Measurements from ENCODE around the gene ZNF213. TPM values are rescaled to one million over a fixed set of nuclear protein-coding genes. Genes with fewer than 3 reads are reported as not detected.
A peak's percentile ranks its signal among the peaks of the same experiment; 100 is the strongest.

ZNF213 gene
- total RNA-seq, 1 experiment from 2014 or later, result 12.3 TPM

DNA sequence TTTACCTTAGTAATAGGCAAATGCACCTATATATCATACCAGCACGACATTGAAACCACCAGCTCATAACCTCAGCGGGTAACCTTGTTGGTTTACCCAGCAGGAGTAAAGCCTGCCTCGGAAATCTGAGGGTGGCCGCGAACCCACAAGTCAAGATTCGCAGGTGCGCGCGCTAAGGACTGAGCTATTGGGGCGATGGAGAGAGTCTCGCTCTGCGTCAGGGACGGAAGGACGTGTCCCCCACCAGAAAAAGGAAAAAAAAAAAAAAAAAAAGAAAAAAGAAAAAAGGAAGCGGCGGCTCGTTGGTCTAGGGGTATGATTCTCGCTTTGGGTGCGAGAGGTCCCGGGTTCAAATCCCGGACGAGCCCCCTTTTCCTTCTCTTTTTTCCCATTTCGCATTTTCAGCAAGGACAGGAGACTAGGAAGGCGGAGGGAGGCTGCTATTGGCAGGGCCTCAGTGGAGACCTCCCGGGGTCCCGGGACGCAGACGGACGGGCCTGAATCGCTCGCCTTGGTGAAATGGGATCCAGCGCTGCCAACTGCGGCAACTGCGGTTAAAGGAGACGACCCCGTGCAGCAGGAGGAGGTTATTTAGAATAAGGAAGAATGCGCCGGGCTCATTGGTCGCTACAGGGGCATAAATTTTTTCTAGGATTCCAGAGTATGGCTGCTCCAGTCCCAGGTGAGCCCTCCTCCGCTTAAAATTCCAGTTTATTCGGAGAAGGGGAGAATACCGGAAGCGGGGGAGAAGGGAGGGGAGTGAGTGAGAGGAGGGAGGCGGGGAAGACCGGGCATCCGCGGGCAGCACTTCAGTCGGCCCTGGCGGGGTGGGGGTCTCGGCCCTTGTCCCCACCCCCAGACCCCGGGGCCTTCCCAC is 53.2 kb downstream of the ZNF213 start, which contains the start of gene OR1F1:
OR1F1 (plus strand) TSS at position 407 of the 877 bp plus-strand sequence.
- H3K27ac ChIP-seq (ENCODE audit: low read length), result peak within 1 kb of the TSS; percentile 80
- H3K4me3 ChIP-seq (ENCODE audit: low read depth in 2 of 2, low read length in 2 of 2), result peak within 1 kb of the TSS; percentile 77 to 92
- ATAC-seq (peak; percentile 35), DNase-seq (ENCODE audit: low read depth, low spot score) (no peak)
- POLR2A ChIA-PET, result interaction anchor here (0.6 kb wide), 1 partner anchor 161 kb away, joined by 9 read pairs; no protein-coding TSS in a partner anchor
- no peaks in the 10 kb centered on the region for H3K9me3 ChIP-seq (ENCODE audit: control insufficient read depth, insufficient read depth, low read depth, low read length)
- CTCF ChIA-PET, result interaction anchor here (0.5 to 0.6 kb wide), 2 partner anchors 85 to 135 kb away, joined by 4 to 12 read pairs; no protein-coding TSS in a partner anchor
- TF ChIP-seq, protein P1, sequence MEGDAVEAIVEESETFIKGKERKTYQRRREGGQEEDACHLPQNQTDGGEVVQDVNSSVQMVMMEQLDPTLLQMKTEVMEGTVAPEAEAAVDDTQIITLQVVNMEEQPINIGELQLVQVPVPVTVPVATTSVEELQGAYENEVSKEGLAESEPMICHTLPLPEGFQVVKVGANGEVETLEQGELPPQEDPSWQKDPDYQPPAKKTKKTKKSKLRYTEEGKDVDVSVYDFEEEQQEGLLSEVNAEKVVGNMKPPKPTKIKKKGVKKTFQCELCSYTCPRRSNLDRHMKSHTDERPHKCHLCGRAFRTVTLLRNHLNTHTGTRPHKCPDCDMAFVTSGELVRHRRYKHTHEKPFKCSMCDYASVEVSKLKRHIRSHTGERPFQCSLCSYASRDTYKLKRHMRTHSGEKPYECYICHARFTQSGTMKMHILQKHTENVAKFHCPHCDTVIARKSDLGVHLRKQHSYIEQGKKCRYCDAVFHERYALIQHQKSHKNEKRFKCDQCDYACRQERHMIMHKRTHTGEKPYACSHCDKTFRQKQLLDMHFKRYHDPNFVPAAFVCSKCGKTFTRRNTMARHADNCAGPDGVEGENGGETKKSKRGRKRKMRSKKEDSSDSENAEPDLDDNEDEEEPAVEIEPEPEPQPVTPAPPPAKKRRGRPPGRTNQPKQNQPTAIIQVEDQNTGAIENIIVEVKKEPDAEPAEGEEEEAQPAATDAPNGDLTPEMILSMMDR (IDR thresholded peaks at IDR 0.05), result no peak
- TF ChIP-seq TCF7L2 (IDR thresholded peaks at IDR 0.05; ENCODE audit: low read depth, low read length) (peak; percentile 60; the same call in 1 of the 2 replicates), SIN3A (IDR thresholded peaks at IDR 0.05; ENCODE audit: borderline replicate concordance, insufficient read depth, low read depth, low read length) (0 out of 2 replicates have a peak, but pooled peaks have one; percentile 28)
- H3K36me3 ChIP-seq (ENCODE audit: control insufficient read depth, insufficient read depth, low read length), result no peaks in the 10 kb centered on the region
- H3K4me1 ChIP-seq (ENCODE audit: control insufficient read depth, insufficient read depth, low read length), result peaks cover 8% of the 10 kb centered on the region
- intact Hi-C loops (cut with micrococcal nuclease; ENCODE audit: unreplicated experiment), result no loop called here
- in situ Hi-C loops (cut with HindIII; ENCODE audit: low pct_unique_long_range_greater_than_20kb, low sequenced_read_pairs), result no loop called here
- no TSS peak for BruUV-seq (replicated peaks)
- H3K27me3 ChIP-seq (ENCODE audit: control insufficient read depth, insufficient read depth, low read length), result no peaks in the 10 kb centered on the region

DNA sequence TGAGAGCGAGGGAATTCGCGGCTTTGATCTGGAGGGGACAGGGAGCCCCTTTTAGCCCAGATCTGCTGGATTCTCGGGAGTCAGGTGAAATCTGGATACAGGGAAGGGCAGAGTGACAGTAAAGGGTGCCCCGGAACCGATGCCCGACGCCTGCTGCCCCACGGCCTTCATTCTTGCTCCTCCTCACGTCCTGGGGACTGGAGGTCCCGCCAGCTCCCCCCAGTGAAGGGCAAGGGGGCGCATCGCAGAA is 53.8 kb downstream of the ZNF213 start:
- Histone ChIP-seq H3K4me3 (ENCODE audit: low read depth in 2 of 2, low read length in 2 of 2) (peak overlapping the region; percentile 77 to 92), H3K9me3 (ENCODE audit: control insufficient read depth, insufficient read depth, low read depth, low read length) (no peaks in the 10 kb centered on the region), H3K27ac (ENCODE audit: low read length) (peak overlapping the region; percentile 80), H3K4me1 (ENCODE audit: control insufficient read depth, insufficient read depth, low read length) (peaks cover 8% of the 10 kb centered on the region), H3K36me3 (ENCODE audit: control insufficient read depth, insufficient read depth, low read length) (no peaks in the 10 kb centered on the region), H3K27me3 (ENCODE audit: control insufficient read depth, insufficient read depth, low read length) (no peaks in the 10 kb centered on the region)
- intact Hi-C loops (cut with micrococcal nuclease; ENCODE audit: unreplicated experiment), result no loop called here
- peak; percentile 45 for DNase-seq (ENCODE audit: low read depth, low spot score)
- ATAC-seq, result peak; percentile 1; the same call in 1 of the 2 replicates
- ChIA-PET POLR2A (interaction anchor here (0.6 kb wide), 1 partner anchor 50 kb away, joined by 4 read pairs; no protein-coding TSS in a partner anchor), CTCF (no interaction called here)
- in situ Hi-C loops (cut with HindIII; ENCODE audit: low pct_unique_long_range_greater_than_20kb, low sequenced_read_pairs), result no loop called here
- BruUV-seq (replicated peaks), result no TSS peak
- TF ChIP-seq POLR2AphosphoS5 (IDR thresholded peaks at IDR 0.05; ENCODE audit: low read depth, low read length) (no peak), TCF7L2 (IDR thresholded peaks at IDR 0.05; ENCODE audit: low read depth, low read length) (0 out of 2 replicates have a peak, but pooled peaks have one; percentile 6)

DNA sequence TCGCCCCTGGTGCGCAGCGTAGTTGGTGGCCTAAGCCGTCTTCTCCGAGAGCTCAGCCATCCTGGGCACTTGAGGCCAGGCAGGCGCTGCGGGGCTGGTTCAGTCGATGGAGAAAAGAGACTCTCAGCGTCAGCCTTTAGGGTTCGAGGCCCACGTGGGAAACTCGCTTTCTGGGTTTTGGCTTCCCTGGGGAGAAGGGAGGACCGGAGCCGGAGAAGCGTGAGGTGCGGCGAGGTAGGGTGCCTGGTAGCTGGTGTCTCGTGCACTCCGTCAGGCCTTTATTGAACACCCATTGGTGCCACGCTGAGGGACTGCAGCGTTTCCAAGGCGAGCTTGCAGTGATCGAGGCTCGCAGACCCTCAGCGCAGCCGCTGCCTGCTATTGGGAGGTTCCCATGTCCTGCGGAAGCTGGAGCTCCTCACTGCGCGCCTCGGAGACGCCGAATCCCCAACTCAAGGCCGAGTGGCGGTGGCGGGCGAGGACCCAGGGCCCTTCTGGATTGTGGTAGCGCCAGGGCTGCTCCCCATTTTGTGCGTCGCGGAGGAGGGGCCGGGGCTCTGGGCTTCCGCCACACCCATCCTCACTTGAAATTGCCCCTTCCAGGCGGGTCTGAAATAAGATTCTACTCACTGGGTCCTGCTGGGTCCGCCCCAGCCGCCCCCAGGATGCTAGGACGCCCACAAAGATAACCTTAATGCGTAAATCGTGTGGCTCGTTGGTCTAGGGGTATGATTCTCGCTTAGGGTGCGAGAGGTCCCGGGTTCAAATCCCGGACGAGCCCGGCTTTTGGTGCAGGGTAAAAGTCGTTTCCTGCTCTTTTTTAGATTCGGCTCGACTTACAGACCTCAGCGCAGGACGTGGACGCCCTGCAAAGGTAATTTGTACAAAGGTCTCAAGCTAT is 54.3 kb downstream of the ZNF213 start:
- H3K4me1 ChIP-seq (ENCODE audit: control insufficient read depth, insufficient read depth, low read length), result peaks cover 12% of the 10 kb centered on the region
- no peaks in the 10 kb centered on the region for H3K27me3 ChIP-seq (ENCODE audit: control insufficient read depth, insufficient read depth, low read length)
- ChIA-PET POLR2A (interaction anchor here (0.6 kb wide), 1 partner anchor 49 kb away, joined by 4 read pairs; no protein-coding TSS in a partner anchor), CTCF (no interaction called here)
- in situ Hi-C loops (cut with HindIII; ENCODE audit: low pct_unique_long_range_greater_than_20kb, low sequenced_read_pairs) (no loop called here), intact Hi-C loops (cut with micrococcal nuclease; ENCODE audit: unreplicated experiment) (no loop called here)
- DNase-seq (ENCODE audit: low read depth, low spot score) (peak; percentile 78), ATAC-seq (peak; percentile 55)
- no peaks in the 10 kb centered on the region for H3K9me3 ChIP-seq (ENCODE audit: control insufficient read depth, insufficient read depth, low read depth, low read length)
- TF ChIP-seq SIN3A (IDR thresholded peaks at IDR 0.05; ENCODE audit: borderline replicate concordance, insufficient read depth, low read depth, low read length), result 0 out of 2 replicates have a peak, but pooled peaks have one; percentile 35
- TF ChIP-seq, protein P1 (IDR thresholded peaks at IDR 0.05), result no peak
- TF ChIP-seq TCF7L2 (IDR thresholded peaks at IDR 0.05; ENCODE audit: low read depth, low read length), result 0 out of 2 replicates have a peak, but pooled peaks have one; percentile 15
- TF ChIP-seq REST (IDR thresholded peaks at IDR 0.05; ENCODE audit: insufficient read depth in 1 of 2, low read depth in 2 of 2, low read length in 1 of 2), result no peak
- peak; percentile 63; the same call in 1 of the 2 replicates for TF ChIP-seq POLR2AphosphoS5 (IDR thresholded peaks at IDR 0.05; ENCODE audit: low read depth, low read length)
- H3K4me3 ChIP-seq (ENCODE audit: low read depth in 2 of 2, low read length in 2 of 2), result peak overlapping the region; percentile 77 to 92
- H3K27ac ChIP-seq (ENCODE audit: low read length), result peak overlapping the region; percentile 80
- no peaks in the 10 kb centered on the region for H3K36me3 ChIP-seq (ENCODE audit: control insufficient read depth, insufficient read depth, low read length)
- no TSS peak for BruUV-seq (replicated peaks)

All from Panc1 (cell line).